GM21576 (cell line): ENCODE data around the gene SPOCK2.

Experiments used
- ATAC-seq: cut with Tn5 transposase; IDR thresholded peaks from one replicate; pipeline ENCODE4 v1.9.1; 2021; ENCODE audit warnings: mild to moderate bottlenecking, moderate library complexity; ENCODE audit not compliant: unreplicated experiment

The SPOCK2 gene

GRCh38 chr10:72074574-72075375 lies 13.6 kb downstream of the SPOCK2 start:
- ATAC-seq = no peak

- ATAC-seq = no peak
Observed at GRCh38 chr10:72073708-72074573, 14.4 kb downstream of the SPOCK2 start.

GRCh38 chr10:72072639-72073038 lies 15.7 kb downstream of the SPOCK2 start:
- ATAC-seq = no peak

GRCh38 chr10:72072046-72072445 lies 16.3 kb downstream of the SPOCK2 start:
- ATAC-seq = no peak

- ATAC-seq = no peak
Observed at GRCh38 chr10:72069751-72070526, 18.4 kb downstream of the SPOCK2 start.

- no peak for ATAC-seq
Observed at GRCh38 chr10:72068901-72069446, 19.4 kb downstream of the SPOCK2 start.

- no peak for ATAC-seq
Observed at GRCh38 chr10:72068126-72068765, 20.1 kb downstream of the SPOCK2 start.

- no peak for ATAC-seq
Observed at GRCh38 chr10:72067463-72068125, 20.8 kb downstream of the SPOCK2 start.

- ATAC-seq = no peak
Observed at GRCh38 chr10:72066318-72067284, 21.8 kb downstream of the SPOCK2 start.

- ATAC-seq = no peak
Observed at GRCh38 chr10:72065439-72066025, 22.8 kb downstream of the SPOCK2 start.

- ATAC-seq = no peak
Observed at GRCh38 chr10:72063703-72064391, 24.5 kb downstream of the SPOCK2 start.

GRCh38 chr10:72062832-72063702 lies 25.3 kb downstream of the SPOCK2 start:
- ATAC-seq = no peak

- ATAC-seq = no peak
Observed at GRCh38 chr10:72062382-72062781, 26.0 kb downstream of the SPOCK2 start.

GRCh38 chr10:72061930-72062329 lies 26.4 kb downstream of the SPOCK2 start:
- ATAC-seq = no peak

GRCh38 chr10:72061491-72061890 lies 26.9 kb downstream of the SPOCK2 start:
- ATAC-seq = no peak

GRCh38 chr10:72059843-72060822 lies 28.2 kb downstream of the SPOCK2 start:
- no peak for ATAC-seq
